Fibroblast of skin of left quadriceps (primary cell): ENCODE results near the gene MYO5B.

Source experiments
- DNase-seq, 2 experiments: peaks; one replicate each; pipeline ENCODE4 v3.0.0-alpha.2; 2013; ENCODE audit warnings: low read depth in 2 of 2

The MYO5B gene

GRCh38 chr18:49886891-49887764 lies 307.8 kb downstream of the MYO5B start:
- no peak for DNase-seq

GRCh38 chr18:49884959-49885358 lies 310.0 kb downstream of the MYO5B start:
- no peak for DNase-seq

GRCh38 chr18:49884465-49884864 lies 310.5 kb downstream of the MYO5B start:
- no peak for DNase-seq

GRCh38 chr18:49880661-49881060 lies 314.3 kb downstream of the MYO5B start:
- DNase-seq, result no peak

- no peak for DNase-seq
Measured at GRCh38 chr18:49879271-49879580, 315.7 kb downstream of the MYO5B start.

- DNase-seq, result no peak
Measured at GRCh38 chr18:49878567-49879270, 316.2 kb downstream of the MYO5B start.

GRCh38 chr18:49878015-49878414 lies 316.9 kb downstream of the MYO5B start:
- DNase-seq, result no peak

- no peak for DNase-seq
Measured at GRCh38 chr18:49876536-49876935, 318.4 kb downstream of the MYO5B start.

- no peak for DNase-seq
Measured at GRCh38 chr18:49875783-49876182, 319.2 kb downstream of the MYO5B start.

GRCh38 chr18:49875155-49875554 lies 319.8 kb downstream of the MYO5B start:
- DNase-seq, result no peak

- DNase-seq, result no peak
Measured at GRCh38 chr18:49874238-49874637, 320.7 kb downstream of the MYO5B start.

GRCh38 chr18:49869354-49869753 lies 325.6 kb downstream of the MYO5B start:
- no peak for DNase-seq

GRCh38 chr18:49866680-49867079 lies 328.3 kb downstream of the MYO5B start:
- no peak for DNase-seq

- no peak for DNase-seq
Measured at GRCh38 chr18:49865401-49865800, 329.5 kb downstream of the MYO5B start.

- no peak for DNase-seq
Measured at GRCh38 chr18:49863769-49864621, 331.0 kb downstream of the MYO5B start.

- no peak for DNase-seq
Measured at GRCh38 chr18:49862656-49863385, 332.1 kb downstream of the MYO5B start.

GRCh38 chr18:49861659-49862058 lies 333.3 kb downstream of the MYO5B start:
- DNase-seq, result no peak

- no peak for DNase-seq
Measured at GRCh38 chr18:49859725-49860124, 335.2 kb downstream of the MYO5B start.

GRCh38 chr18:49859021-49859359 lies 336.0 kb downstream of the MYO5B start:
- no peak for DNase-seq

- peak; percentile 33 to 37 for DNase-seq
Measured at GRCh38 chr18:49858309-49859020, 336.5 kb downstream of the MYO5B start.

GRCh38 chr18:49857708-49858107 lies 337.2 kb downstream of the MYO5B start:
- no peak for DNase-seq
